Chondrocyte (in vitro differentiated cells): ENCODE data around the gene HERPUD1. TPM values are rescaled to one million over a fixed set of nuclear protein-coding genes. Genes with fewer than 3 reads are reported as not detected.

Source experiments
- DNase-seq: peaks from one replicate; pipeline ENCODE4 v3.0.0; 2021; ENCODE audit warnings: mixed read lengths, low spot score
- H3K27ac Mint-ChIP-seq: one replicate; pipeline ENCODE4 v1.8.0; 2021; ENCODE audit warnings: mild to moderate bottlenecking, moderate library complexity, mixed read lengths; ENCODE audit not compliant: unreplicated experiment
- H3K27me3 Mint-ChIP-seq: 2 replicates; pipeline ENCODE4 v1.8.0; 2021; ENCODE audit warnings: low read depth, mixed read lengths
- H3K36me3 Mint-ChIP-seq: 2 replicates; pipeline ENCODE4 v1.8.0; 2021; ENCODE audit warnings: low read depth, mixed read lengths
- H3K4me1 Mint-ChIP-seq: 2 replicates; pipeline ENCODE4 v1.8.0; 2021; ENCODE audit warnings: low read depth, mild to moderate bottlenecking, mixed read lengths
- H3K4me3 Mint-ChIP-seq: one replicate; pipeline ENCODE4 v1.8.0; 2021; ENCODE audit warnings: mild to moderate bottlenecking, moderate library complexity, mixed read lengths; ENCODE audit not compliant: unreplicated experiment
- H3K9me3 Mint-ChIP-seq: 2 replicates; pipeline ENCODE4 v1.8.0; 2021; ENCODE audit warnings: low read depth, mixed read lengths
- total RNA-seq: library from RNA; stranded (reverse); gene quantifications from 3 replicates; pipeline ENCODE4 v1.2.1, GENCODE V29; 2021
- TF ChIP-seq, protein P1 (sequence below): fragments of 200-600 bp; sonication (generic); IDR thresholded peaks from 2 replicates; pipeline ENCODE4 v1.5.0; 2021; ENCODE audit warnings: antibody characterized with exemption, mild to moderate bottlenecking, moderate library complexity

HERPUD1 gene
- total RNA-seq, 1 donor from 2014 or later = 236 TPM

DNA sequence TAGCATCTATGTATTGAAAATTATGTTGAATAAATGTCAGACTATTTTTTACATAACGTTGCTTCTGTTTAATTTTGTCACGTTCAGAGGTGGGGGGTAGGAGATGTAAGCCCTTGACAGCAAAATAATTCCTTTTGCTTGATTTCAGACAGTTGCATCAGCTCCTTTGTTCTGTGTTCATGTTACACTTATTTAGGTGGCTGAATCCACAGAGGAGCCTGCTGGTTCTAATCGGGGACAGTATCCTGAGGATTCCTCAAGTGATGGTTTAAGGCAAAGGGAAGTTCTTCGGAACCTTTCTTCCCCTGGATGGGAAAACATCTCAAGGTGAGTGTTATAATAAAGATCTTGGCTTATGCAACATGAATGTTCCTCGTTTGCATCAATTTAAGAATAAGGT, 4.5 kb downstream of the HERPUD1 start:
- peaks cover 67% of the 10 kb centered on the region for H3K4me1 Mint-ChIP-seq
- no peaks in the 10 kb centered on the region for H3K27me3 Mint-ChIP-seq
- DNase-seq = no peak
- peaks cover 69% of the 10 kb centered on the region for H3K36me3 Mint-ChIP-seq
- peak overlapping the region; percentile 97 for H3K4me3 Mint-ChIP-seq
- peak overlapping the region; percentile 91 for H3K27ac Mint-ChIP-seq
- TF ChIP-seq, protein P1, sequence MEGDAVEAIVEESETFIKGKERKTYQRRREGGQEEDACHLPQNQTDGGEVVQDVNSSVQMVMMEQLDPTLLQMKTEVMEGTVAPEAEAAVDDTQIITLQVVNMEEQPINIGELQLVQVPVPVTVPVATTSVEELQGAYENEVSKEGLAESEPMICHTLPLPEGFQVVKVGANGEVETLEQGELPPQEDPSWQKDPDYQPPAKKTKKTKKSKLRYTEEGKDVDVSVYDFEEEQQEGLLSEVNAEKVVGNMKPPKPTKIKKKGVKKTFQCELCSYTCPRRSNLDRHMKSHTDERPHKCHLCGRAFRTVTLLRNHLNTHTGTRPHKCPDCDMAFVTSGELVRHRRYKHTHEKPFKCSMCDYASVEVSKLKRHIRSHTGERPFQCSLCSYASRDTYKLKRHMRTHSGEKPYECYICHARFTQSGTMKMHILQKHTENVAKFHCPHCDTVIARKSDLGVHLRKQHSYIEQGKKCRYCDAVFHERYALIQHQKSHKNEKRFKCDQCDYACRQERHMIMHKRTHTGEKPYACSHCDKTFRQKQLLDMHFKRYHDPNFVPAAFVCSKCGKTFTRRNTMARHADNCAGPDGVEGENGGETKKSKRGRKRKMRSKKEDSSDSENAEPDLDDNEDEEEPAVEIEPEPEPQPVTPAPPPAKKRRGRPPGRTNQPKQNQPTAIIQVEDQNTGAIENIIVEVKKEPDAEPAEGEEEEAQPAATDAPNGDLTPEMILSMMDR = no peak
- H3K9me3 Mint-ChIP-seq = no peaks in the 10 kb centered on the region

DNA sequence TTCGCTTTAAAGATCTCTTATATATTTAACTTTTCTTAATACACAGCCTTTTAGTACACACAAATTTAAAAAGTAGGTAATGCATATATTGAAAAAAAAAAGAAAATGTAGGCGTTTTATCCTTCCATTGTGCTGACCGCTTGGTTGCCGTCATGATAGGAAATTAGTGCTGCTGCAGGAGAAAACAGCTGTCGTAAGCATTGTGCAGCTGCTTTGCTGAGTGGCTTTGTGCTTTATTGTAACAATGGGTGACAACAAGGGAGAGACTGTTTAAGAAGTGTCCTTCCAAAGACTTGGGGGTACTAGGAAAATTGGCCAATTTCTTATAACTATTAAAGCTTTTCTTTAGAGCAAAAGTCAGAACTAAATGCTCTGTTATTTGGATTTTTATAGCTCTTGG, 5.0 kb downstream of the HERPUD1 start:
- no peaks in the 10 kb centered on the region for H3K27me3 Mint-ChIP-seq
- peaks cover 72% of the 10 kb centered on the region for H3K36me3 Mint-ChIP-seq
- TF ChIP-seq, protein P1 = no peak
- no peak for DNase-seq
- peak overlapping the region; percentile 97 for H3K4me3 Mint-ChIP-seq
- H3K9me3 Mint-ChIP-seq = no peaks in the 10 kb centered on the region
- H3K27ac Mint-ChIP-seq = peak overlapping the region; percentile 91
- peaks cover 71% of the 10 kb centered on the region for H3K4me1 Mint-ChIP-seq

DNA sequence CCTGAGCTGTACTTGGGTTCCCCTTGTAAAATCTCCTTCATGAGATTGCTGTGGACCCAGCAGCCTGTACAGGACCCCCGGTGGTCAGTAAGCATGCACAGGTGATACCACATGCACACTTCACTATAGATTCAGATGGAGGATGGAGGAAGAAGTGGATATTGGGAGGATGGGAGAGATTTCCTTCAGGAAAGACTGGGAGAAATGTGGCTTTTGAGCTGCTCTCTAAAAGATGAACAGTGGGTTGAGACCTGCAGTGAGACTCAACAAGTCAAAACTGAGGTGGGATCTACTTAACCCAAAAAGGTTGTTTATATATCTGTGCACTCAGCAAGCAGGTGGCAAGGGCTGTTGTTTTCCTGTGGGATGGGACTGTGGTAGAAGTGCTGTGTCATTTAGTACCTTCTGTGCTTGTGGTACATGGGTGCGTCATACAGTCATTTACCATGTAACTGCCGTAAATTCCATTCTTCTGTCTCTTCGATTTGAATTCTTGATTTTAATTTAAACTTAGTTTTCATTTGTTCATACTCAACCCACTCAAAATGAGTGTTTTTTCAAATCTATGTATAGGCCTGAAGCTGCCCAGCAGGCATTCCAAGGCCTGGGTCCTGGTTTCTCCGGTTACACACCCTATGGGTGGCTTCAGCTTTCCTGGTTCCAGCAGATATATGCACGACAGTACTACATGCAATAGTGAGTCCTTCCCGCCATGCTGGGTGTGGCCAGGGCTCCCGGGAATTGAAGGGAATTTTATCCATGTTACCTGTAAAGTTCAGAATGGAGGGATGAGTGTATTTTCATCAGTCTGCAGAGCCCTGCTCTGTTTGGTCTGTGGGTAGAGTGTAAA, 6.9 kb downstream of the HERPUD1 start:
- peak overlapping the region; percentile 48 for H3K4me3 Mint-ChIP-seq
- H3K4me1 Mint-ChIP-seq = peaks cover 86% of the 10 kb centered on the region
- no peaks in the 10 kb centered on the region for H3K27me3 Mint-ChIP-seq
- peak overlapping the region; percentile 83 for H3K27ac Mint-ChIP-seq
- H3K9me3 Mint-ChIP-seq = no peaks in the 10 kb centered on the region
- H3K36me3 Mint-ChIP-seq = peaks cover 78% of the 10 kb centered on the region
- TF ChIP-seq, protein P1 = no peak
- no peak for DNase-seq

DNA sequence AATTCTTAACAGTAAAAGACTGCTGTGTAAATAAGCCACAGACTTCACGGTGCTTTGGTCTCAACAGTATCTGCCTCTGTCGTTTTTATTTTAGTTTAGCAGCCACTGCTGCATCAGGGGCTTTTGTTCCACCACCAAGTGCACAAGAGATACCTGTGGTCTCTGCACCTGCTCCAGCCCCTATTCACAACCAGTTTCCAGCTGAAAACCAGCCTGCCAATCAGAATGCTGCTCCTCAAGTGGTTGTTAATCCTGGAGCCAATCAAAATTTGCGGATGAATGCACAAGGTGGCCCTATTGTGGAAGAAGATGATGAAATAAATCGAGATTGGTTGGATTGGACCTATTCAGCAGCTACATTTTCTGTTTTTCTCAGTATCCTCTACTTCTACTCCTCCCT, 7.9 kb downstream of the HERPUD1 start:
- Mint-ChIP-seq H3K27me3 (no peaks in the 10 kb centered on the region), H3K36me3 (peaks cover 72% of the 10 kb centered on the region), H3K27ac (peak overlapping the region; percentile 83), H3K4me3 (no peak overlapping the region), H3K4me1 (peaks cover 87% of the 10 kb centered on the region), H3K9me3 (no peaks in the 10 kb centered on the region)
- no peak for DNase-seq
- TF ChIP-seq, protein P1 = no peak

DNA sequence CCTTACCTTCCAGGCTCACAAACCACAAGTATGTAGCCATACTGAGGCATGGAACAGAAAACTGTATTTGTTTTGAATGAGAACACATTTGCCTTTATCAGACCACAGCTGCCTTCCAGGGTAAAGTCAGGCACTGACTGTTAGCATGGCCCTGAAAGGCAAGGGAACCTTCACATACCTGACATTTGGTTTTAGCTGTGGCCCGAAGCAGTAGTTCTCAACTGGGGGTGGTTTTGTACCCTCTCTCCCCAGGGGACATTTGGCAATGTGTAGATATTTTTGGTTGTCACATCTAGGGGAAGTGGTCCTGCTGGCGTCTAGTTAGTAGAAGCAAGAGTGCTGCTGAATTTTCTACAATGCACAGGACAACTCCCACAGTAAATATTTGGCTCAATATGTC, 9.2 kb downstream of the HERPUD1 start:
- peaks cover 84% of the 10 kb centered on the region for H3K4me1 Mint-ChIP-seq
- peaks cover 65% of the 10 kb centered on the region for H3K36me3 Mint-ChIP-seq
- no peak overlapping the region for H3K4me3 Mint-ChIP-seq
- no peaks in the 10 kb centered on the region for H3K27me3 Mint-ChIP-seq
- no peaks in the 10 kb centered on the region for H3K9me3 Mint-ChIP-seq
- no peak overlapping the region for H3K27ac Mint-ChIP-seq
- TF ChIP-seq, protein P1 = no peak
- no peak for DNase-seq
